Stimulated activated CD4-positive, alpha-beta T cell treated with anti-CD3 and anti-CD28 coated beads, Interleukin-2, amount 100 ng/mL, for 4 hours (primary cell): ENCODE data around the gene FILIP1L.

Experiments
- DNase-seq: peaks from one replicate; pipeline ENCODE4 v3.0.0-alpha.2; 2020; ENCODE audit warnings: low read depth

The FILIP1L gene

DNA sequence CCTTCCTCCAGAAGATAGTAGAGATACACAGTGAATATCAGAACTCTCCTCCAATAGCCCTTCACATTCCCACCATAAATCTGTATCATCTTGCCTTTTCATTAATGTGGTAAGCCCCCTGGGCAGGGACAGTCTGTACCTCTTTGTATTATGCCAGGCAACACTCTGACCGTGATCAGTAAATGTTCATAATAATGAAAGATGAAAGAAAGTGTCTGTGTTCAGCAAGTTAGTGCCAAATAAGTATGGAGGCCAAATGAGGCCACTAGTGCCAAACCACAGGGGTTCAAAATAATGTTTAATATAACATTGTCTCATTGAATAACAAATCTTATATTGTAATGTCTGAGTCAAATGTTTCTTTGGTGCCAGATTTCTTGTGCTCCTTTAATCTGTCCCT lies 192.3 kb downstream of the FILIP1L start:
- no peak for DNase-seq

DNA sequence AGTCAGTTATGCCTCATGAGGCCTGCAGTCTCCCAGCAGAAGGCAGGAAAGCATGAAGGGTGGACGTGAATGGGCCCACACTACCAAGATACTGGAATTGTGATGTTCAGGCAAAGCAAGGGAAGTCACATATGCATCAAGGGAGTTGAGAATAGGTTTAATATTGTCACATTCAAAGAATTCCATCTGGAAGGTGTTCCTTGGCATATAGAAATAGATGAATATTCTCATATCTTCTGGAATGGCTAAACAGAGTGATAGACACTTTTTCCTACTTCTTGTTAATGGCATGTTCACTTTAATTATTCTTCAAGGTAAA lies 193.0 kb downstream of the FILIP1L start:
- no peak for DNase-seq

DNA sequence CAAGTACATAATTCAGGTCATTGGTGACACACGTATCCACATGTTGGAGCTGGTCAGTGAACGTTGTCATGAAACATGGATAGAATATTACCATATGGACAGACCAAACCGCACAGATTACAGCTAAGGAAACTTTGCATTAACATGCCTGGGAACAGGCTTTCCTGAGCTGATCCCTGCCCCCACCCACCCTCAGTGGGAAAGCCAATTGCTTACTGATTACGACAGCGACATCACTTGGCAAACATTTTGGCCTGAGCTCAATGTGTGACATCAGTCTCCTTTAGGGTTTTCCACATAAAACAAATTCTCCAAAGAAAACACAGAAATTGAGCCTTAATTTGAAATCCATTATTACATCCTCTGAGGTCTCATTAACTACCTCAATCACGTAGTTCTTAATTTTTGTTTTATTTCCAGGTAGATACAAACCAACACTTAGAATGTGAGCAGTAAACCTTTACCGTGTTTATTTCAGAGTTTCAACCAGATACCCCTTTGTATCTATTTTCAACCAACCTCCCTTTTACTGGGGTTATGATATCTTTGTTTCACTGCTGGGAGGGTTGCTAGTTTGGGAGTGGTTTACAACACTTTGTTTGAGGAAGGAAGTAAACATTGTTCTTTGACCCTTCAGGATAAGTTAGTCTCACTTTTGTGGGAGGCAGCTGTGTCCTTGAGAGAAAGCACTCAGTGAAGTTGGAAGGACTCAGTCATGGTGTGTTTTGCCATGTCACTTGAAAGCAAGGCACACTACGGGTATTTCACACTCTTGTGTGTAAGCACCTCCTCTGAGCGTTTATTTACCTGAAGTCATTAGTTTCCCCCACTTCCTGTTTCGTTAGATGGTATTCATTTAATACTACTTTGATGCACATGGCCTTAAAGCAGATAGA lies 193.6 kb downstream of the FILIP1L start:
- DNase-seq, result no peak

DNA sequence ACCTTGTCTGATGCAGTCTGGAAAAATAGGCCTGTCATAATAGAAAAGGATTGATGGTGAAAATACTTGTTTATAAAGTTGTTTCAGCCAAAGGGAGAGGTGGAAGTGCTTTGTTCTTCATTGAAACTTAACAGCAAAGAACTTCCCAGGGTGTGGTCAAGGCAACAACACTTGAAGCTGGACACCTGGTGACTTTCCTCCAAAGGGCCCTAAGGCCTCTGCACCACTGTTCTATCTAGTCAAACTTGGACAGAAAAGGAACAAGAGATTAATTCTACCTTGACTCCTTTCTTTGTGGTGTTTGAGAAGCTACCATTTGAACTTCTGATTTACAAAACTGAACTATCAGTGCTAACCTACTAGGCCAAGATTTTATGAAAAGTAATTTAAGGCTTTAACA lies 194.6 kb downstream of the FILIP1L start:
- no peak for DNase-seq

DNA sequence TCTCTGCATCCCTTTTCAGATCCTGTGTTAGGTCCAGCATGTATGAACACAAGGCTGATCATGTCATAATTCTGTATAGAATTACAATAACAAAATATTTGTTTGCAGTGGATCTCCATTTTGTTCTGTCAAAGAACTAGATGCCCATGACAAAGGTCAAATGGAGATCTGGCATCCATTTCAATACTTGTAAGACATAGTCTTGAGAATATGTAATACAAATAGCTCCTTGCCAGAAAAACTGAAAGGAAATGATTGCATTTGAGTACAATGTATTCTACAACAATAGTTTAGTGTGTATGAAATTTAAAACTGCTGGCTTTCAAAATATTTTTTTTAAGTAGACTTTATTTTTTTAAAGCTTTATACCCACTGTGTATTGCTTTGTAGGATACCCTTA lies 195.6 kb downstream of the FILIP1L start:
- DNase-seq, result no peak

DNA sequence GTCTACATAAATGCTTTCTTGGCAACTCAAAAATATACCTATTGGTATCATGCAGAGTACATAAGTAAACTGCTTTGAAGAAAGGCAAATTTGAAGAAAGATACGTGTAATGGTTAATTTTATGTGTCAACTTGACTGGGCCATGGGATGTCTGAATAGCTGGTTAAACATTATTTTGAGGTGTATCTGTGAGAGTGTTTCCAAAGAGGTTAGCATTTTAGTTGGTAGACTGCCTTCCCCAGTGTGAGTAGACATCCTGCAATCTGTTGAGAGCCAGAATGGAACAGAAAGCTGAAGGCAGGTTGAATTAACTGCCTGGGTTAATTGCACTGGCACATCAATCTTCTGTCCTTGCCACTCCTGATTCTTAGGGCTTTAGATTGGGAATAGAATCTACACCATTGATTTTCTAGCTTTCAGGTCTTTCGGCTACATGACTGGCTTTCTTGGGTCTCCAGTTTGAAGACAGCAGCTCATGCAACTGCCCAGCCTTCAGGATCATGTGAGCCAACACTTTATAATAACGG lies 198.3 kb downstream of the FILIP1L start:
- DNase-seq, result no peak

DNA sequence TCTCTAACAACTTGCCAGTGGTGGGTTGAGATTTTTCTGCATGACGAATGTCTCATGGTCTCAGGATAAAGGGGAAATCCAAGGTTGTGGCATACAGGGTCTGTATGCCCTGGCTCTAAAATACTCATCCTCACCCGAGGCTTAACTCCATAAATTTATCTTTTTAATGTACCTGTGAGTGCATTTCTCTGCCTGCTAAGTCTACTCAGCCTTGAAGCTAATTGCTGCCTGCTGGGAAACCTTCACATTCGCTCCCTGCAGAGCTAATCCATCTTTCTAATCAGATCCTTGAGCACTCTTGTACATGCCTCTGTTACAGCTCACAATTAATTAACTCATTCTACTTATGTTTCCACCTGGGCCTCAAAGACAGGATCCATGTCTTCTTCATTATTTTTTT lies 202.9 kb downstream of the FILIP1L start:
- no peak for DNase-seq

DNA sequence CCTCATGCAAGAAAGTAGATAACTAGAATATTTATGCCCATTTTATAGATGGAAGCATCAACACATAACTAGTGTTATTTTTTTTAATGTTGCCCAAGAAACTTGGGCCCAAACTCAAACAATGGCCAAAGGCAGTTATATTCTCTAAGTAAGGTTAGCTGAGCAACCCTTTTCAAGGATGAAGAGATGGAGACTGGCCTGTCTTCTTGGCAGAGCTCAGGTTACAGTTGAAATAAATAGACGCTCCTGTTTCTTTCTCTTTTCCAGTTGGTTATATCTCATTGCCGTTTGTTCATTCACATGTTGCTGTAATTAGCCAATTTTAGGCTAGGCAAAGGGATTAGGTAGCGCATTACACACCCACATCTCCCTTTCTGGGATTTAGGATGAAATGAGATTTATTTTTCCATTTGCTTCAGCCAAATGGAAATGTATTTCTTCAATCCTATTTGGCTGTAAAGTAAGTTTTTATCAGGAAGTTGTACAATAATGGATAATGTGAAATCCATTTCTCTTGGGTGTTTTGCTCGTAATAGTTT lies 203.5 kb downstream of the FILIP1L start:
- no peak for DNase-seq

DNA sequence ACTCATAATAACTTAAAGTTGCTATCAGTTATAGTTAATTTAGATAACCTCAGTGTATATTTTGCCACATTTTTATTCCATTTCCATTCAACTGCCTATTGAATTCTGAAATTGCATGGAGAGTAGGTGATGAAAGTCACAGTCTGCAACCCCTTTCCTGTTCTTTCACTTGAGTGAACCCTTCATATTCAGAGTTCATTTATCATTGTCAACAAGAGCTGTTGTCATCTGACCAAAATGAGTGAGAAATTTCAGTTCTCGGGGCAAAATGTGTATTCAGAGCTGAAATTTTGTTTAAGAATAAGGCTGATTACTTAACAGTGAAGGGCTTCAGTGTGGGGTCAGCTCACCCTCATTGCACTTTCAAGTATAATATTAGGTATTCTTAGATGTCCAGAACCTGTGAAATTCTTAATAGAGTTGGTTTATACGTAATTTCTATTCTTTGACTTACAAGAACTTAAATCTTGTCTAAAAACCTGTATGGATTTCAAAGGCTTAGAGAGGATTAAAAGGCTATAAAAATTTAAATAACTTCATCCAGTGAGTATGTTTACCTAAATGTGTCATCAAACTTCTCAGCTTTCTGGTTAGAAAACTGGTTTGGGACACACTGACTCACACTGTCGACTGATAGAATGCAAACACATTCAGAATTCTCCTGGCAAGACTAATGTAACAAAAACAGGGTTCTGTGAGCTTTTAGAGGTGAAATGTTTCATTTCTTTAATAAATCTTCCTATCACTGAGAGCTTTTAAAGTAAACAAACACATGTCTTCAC lies 204.4 kb downstream of the FILIP1L start:
- no peak for DNase-seq

DNA sequence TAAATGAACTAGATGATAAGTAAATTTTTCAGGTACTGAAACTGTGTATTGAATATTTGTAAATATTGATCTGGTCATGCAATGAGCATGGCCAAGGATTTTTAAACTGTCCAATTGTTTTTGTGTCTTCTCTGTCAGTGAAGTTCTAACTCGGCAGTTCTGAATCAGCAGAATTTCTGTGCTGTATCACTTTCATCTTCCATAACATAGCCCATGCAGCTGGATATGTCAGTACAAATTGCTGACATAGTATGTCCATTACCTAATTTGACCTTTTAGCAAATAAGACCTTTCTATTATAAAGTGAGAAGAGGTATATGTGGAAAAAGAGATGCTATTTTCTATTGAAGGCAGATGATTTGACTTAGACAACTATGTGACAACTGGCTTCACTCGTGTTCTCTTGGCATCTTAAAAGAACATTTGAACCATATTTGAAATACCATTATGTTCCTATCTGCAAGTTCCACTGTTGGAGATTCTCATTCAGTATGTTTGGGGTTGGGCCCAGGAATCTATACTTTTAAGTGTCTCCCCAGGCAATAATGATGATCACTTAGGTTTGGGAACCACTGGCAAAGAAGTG lies 206.2 kb downstream of the FILIP1L start:
- no peak for DNase-seq

DNA sequence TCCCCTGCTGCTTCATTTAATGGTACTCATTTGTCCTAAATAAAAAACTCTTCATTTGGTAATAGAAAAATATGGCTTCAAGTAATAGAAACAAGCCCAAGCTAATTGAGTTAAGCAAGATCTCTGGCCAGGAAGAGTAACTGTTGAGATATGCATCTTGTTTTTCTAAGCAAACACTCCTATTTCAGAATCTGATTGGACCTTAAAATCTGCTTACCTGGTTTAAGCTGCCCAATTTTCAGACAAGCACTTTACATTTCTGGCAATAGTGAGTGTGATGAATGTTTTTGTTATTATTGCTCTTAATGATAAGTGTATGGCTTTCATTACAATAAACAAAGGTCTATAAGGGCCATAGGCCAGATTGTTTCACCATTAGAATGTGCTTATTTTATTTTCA lies 210.4 kb downstream of the FILIP1L start:
- no peak for DNase-seq

DNA sequence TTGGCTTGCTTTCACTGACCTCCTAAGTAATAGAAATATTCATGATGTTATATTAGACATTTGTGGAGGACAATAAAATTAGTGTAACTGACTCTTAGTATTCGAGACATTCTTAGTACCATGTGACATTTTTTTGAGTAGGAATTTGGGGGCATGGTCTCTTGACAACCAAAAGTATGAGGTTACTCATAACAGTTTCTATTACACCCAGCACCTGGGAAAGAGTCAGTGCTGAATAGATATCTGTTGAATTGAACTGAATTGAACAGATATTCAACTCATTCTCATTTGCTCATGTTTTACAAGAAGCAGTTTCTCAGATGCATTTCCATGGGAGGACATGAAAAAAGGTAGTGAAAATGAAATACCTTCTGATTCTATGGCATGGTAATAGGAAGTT lies 212.2 kb downstream of the FILIP1L start:
- DNase-seq, result no peak

DNA sequence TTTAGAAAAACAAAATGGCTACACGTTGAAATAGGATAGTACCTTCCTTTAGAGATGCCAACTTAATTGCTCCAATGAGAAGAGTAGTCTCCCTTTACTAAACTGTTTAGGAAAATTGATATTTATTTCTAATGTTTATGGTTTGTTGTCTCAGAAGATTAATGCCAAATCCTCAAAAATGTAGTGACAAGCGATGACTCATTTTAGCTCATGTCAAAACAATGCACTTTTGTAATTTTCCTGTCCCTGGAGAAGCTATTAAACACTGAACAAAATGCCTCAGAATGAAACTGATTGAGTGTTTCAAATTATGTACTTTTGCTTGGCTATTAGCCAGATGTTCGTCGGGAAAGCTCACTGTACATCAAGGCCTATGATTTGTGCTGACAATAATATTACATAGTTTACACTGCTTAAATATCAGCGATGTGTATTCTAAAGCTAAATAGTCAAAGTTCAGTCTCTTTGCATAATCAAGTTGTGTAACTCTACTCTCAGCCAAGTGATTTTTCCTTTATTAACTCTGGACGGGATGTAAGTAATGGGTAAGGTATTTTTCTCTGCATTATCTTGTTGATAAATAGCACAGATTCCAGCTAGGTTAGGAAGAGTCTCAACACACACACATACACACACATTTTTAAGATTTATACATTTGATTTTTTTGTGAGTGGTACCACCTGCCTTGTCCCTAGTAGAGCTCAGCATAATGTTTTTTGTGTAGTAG lies 212.9 kb downstream of the FILIP1L start:
- no peak for DNase-seq

DNA sequence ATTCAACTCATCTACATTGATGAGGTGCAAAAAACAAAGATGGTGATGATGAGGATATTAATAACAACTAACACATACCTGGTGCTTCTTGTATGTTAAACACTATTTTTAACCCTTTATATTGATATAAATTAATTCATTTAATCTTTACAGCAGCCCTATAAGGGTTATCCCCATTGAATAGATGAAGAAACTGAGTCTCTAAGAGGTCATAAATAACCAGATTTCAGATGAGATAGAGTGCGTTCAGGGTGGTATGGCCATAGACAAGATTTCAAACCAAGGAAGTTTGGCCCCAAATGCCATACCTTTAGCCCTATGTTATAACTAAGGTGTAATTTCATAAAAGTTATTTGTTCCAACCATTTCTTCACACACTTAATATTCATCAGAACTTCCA lies 214.1 kb downstream of the FILIP1L start:
- no peak for DNase-seq

DNA sequence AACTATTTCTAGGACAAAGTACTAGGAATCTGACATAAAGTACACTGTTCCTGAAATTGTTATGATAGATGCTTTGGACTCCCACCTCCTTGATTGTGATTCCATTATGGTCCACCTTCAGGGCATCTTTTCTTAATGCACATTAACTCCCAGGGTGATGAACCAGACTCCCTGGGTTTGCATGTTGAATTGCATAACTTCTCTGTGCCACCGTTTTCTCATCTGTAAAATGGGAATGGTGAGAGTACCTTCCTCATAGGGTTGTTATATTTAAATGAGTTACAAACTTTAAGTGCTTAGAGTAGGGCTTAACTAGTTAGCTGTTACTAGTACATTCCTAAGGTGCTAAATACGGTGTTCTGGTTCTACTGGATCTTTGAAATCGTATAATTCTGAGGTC lies 214.7 kb downstream of the FILIP1L start:
- DNase-seq, result no peak

DNA sequence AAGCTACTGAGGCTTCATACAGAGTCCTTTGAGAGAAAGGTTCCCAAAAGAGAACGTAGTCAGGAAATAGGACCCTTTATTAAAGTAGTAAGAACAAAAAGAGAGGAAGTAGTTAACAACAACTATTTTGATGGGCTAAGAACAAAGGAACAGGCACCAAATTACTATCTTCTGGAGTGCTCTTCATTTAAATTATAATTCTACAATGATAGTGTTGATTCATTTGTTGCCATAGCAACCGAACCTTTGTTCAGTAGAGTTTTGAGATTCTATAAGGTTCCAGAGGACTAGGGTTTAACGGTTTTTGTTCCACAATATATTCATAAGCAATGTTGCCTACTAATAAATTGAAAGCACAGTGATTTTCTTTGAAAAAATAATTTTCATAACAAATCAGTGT lies 217.8 kb downstream of the FILIP1L start:
- DNase-seq, result no peak

DNA sequence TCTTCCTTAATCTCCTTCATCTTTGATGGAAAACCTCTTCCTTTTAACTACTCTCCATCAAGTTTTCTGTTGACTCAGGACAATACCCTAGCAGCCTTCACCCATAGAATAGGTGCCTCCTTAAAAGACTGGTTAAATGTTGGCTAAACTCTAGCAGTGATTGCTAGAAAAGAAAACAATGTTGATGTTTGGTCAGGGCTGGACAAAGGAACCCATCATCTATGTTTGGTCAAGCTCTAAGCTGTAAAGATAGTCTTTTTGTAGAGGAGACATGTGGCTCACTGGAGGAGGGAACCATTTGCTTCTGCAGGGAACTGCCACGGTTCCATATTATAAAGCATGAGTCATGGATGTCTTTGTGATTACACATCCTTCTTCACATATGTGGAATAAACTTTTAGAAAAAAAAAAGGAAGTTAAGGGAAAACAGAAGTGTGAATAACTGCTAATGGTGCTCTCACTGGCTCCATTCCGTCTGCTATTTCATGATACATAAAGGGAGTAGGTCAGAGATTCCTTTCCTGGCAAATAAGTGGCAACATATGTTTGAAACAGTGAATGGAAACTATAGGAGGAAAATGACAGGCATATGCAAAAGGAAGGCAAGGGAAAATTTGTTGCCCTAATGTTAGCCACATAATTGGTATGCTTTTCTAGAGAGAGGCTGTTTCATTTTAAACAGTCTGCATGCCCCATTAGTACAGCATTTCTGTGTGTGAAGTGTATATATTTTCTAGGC lies 218.4 kb downstream of the FILIP1L start:
- no peak for DNase-seq

DNA sequence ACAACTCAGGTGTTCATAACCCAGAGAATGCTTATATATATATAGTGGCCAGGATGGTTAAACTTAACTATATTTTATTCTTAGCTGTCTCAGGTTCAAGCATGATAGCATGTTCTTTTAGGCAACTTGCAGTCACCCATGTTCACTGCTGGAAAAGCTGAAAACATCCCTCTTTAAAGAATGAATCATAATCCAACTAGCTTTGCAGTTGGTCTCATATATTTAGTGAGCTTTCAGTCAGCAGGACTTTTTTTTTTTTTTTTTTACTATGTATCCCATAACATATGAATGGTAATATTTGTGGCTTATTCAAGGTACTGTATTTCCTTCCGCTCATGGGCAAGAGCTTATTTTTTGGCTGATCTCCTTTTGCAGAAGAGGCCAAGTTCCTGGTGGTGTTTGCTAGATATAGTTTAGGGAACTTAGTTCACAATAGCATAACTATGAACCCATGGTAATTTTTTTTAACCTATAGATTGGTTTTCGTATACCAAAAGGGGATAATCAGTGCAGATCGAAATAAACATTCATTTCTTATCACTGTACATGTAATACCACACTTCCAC lies 219.1 kb downstream of the FILIP1L start:
- no peak for DNase-seq

DNA sequence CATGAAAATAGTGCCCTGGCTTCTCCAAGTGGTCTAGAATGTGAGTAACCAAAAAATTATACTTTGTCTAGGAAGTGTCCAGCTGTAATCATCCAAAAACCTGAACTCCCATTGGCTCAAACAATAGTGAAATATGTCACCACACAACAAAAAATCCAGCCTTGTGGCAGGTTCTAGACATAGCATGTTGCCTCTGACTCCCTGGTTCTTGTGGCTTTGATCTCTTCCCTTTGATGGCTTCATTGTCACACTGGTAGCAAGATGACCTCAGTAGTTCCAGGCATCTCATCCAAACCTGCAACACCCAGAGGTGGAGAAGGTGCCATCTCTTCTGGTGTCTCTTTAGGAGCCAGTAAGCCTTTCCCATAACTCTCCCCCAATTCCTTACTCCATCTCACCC lies 222.0 kb downstream of the FILIP1L start:
- DNase-seq, result no peak

DNA sequence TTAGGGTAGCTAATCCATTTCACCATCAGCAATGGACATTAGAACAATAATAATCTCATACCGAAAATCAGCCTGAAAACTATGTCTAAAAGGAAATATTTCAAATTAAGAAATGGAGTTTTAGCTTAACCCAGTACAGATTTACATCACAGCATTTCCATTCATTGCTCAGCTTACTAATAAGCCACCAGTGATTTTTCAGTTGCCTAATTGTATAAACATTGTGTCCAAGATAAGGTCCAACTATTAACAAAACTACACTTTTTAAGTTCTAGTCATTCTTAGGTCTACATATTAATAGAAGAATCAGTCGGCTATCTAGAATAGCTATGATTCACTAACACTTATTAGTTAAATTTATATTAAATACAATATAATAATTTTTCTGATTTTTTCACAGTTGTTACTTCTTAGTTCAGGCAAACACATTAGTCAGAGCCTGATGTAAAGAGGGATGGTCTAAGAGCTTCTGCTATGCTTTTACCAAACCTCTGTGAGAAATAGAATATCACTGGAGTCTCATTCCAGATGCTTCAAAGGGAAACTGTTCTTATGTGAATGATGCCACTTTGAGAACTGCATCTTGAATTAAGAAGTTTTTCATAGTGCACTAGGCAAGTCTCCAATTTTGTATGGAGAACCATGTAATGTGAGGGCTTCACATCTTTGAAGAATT lies 222.6 kb downstream of the FILIP1L start:
- DNase-seq, result no peak
